Testis (tissue), 2 donors: ENCODE data around the gene DNM3.

ENCODE experiments used
- CTCF ChIP-seq, 3 experiments: fragments of 450-650 bp in 2 of 3; fragments of 200-600 bp in 1 of 3; sonication (generic) in 1 of 3; IDR thresholded peaks; one replicate each; pipeline ENCODE4 v1.5.1; 2016 to 2019; ENCODE audit warnings: antibody characterized with exemption in 3 of 3, mild to moderate bottlenecking in 2 of 3, moderate library complexity in 1 of 3
- POLR2A ChIP-seq: fragments of 450-650 bp; IDR thresholded peaks from one replicate; pipeline ENCODE4 v1.6.1; 2017; ENCODE audit warnings: antibody characterized with exemption, mild to moderate bottlenecking, moderate library complexity

GRCh38 chr1:171858696-171859095 is 17.4 kb downstream of the DNM3 start:
- TF ChIP-seq POLR2A (no peak), CTCF (IDR thresholded peaks at IDR 0.05) (no peak)
